Right renal pelvis (tissue), 4 donors: ENCODE measurements around the gene SPEF2. TPM values are rescaled to one million over a fixed set of nuclear protein-coding genes. Genes with fewer than 3 reads are reported as not detected.
"Not testable (repeated sequence)": the region's sequence is repeated elsewhere in the genome, so short reads cannot be mapped to it uniquely, and the experiment has no call there.

ENCODE experiments used
- DNase-seq, 4 donors: peaks; one replicate each; pipeline ENCODE4 v3.0.0-alpha.2; 2013; ENCODE audit warnings: low read depth in 4 of 4, low spot score in 3 of 4, missing footprints in 1 of 4
- polyA plus RNA-seq, 4 donors: library from polyadenylated mRNA; unstranded; fragments of 120-200 nt; gene quantifications; one replicate each; pipeline ENCODE4 v1.2.1, GENCODE V29; 2013; ENCODE audit not compliant: insufficient read length in 4 of 4

Gene SPEF2
- polyA plus RNA-seq, 4 donors = 35.7 to 50.5 (median 47.5) TPM

DNA sequence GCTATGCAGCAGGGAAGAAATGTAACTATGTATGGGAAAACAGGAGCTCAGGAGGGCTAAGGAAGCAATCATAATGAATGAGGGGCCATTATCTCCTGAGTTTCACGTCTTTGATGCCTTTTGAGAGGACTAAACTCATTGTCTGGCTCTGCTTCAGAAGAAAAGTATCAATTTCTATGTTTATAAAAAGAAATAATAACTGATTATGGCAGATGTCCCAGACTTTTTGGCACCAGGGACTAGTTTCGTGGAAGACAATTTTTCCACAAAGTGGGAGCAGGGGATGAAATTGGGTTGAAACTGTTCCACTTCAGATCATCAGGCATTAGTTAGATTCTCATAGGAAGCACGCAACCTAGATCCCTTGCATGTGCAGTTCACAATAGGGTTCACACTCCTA is 230.3 kb downstream of the SPEF2 start:
- DNase-seq = no peak

- no peak for DNase-seq
Observed at GRCh38 chr5:35849860-35850259, 232.2 kb downstream of the SPEF2 start.

- no peak for DNase-seq
Observed at GRCh38 chr5:35850967-35851680, 233.5 kb downstream of the SPEF2 start.

DNA sequence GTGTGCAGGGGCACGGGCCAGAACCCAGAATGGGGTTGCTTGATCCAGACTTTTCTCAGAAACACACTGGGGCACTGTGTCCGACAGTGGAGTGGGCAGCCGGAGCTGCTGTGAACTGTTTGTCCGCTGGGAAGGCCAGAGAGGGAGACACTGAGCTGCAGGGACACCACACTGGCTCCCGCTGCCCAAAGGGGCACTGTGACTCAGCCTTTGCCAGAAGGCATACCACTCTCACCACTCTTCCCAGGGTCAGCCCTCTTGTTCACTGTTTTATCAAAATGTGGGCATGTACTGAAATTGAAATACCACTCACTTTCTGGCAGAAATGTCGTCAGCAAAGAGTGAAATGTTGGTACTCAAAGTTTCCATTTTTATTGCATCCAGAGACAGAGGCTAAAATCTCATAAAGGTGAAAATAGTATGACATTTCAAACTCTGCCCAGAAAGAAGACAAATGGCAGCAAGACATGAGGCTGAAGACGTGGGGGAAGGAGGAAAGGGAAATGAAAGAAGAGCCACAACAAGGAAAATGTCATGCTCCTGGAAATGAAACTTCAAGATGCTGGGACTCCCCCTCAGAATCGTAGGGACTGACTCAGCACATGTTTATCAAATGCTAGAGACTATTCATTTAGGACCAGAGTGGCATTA is 234.5 kb downstream of the SPEF2 start:
- DNase-seq = no peak

GRCh38 chr5:35852773-35853172 is 235.1 kb downstream of the SPEF2 start:
- no peak for DNase-seq

DNA sequence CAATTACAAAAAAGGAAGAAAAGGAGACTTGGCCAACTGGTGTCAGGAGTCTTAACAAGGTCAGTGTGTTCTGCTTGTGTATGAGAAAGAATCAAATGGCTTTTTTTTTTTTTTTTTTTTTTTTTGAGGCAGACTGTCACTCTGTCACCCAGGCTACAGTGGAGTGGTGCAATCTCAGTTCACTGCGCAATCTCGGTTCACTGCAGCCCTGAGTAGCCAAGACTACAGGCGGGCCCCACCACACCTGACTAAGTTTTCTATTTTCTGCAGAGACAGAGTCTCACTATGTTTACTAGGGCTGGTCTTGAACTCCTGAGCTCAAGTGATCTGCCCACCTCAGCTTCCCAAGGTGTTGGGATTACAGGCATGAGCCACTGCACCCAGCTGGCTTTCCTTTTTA is 236.0 kb downstream of the SPEF2 start:
- DNase-seq = no peak

DNA sequence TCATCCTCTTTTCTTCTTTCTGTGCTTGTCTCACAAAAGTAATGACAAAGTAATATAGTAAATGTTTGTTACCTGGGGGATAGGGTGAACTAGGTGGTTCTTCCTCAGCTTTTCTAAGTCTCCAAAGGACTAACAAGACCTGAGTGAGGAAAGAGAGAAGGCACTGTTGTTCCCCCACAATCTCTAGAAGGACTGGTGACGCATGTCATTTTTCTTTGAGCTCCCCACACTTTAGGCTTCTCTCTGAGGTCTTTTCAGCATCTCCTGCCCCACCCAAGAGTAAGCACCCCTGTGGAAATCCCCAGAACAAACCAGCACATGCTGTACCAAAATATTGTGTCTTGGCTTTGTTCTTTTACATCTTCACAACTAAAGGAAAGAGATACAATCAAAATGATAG is 236.6 kb downstream of the SPEF2 start:
- DNase-seq = no peak

GRCh38 chr5:35855187-35855586 is 237.5 kb downstream of the SPEF2 start:
- no peak for DNase-seq

DNA sequence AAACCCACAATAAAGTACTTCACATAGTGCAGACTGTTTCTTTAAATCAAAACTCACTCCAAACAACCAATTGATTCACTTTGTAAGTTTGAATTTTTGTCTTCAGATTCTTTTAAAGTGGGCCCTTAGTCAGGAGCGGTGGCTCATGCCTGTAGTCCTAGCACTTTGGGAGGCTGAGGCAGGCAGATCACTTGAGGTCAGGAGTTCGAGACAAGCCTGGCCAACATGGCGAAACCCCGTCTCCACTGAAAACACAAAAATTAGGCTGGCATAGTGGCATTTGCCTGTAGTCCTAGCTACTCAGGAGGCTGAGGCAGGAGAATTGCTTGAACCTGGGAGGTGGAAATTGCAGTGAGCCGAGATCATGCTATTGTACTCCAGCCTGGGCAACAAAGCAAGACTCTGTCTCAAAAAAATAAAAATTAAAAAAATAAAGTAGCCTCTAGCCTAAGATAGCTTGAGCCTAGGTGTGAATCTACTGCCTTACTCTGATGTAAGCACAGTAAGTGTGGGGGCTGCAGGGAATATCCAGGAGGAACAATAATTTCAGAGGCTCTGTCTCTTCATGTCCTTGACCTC is 238.6 kb downstream of the SPEF2 start:
- DNase-seq = not testable (repeated sequence)

DNA sequence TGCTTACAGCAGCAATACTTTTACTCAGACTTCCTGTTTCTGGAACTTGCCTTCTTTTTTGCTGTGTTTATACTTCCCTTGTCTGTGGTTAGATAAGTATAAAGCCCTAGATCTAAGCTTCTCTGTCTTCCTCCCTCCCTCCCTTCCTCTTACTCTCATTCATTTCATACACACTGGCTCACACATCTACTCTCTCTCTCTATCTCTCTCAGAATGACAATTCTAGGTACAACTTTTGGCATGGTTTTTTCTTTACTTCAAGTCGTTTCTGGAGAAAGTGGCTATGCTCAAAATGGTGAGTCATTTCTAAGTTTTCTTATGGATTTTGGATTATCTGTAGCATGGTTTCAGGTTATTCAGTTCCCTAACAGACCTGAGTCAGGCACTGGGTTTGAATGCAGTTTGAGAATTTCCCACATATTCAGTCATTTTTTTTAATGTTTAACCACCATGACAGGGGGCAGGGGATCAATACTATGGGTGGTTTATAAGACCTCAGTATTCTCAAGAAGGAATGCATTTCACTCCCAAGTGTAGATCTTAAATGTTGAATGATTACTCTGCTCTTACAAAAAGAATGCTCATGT is 239.2 kb downstream of the SPEF2 start, which contains the start of gene IL7R:
Gene IL7R (plus strand): TSS at position 127 of the 587 bp plus-strand sequence. CDS start 87 bp downstream, at position 214.
- no peak for DNase-seq

DNA sequence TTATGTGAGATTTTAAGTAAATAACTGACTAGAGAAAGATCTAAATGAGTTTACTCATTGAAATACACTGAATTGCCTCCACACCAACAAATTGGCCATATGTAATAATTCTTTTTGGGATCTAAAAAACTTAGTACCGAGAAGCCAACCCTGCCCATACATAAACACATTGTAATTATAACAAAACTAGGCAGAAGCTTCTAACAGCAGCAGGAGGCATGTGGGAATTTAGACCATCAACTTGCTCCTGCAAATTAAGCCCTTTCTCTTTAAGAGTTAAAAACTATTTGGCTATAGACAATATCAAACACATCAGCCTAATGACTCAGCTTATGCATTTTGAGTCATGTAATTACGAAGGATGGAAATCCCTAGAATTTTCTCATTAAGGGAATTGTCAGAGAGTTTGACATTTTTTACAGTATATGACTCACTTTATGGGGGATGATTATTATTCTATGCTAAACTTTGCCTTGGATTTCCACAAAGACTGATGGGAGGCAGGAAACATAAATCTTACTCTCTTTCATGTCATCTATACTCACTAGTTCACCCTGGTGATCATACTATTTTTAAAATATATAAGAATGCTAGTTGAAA is 240.0 kb downstream of the SPEF2 start:
- DNase-seq = no peak

DNA sequence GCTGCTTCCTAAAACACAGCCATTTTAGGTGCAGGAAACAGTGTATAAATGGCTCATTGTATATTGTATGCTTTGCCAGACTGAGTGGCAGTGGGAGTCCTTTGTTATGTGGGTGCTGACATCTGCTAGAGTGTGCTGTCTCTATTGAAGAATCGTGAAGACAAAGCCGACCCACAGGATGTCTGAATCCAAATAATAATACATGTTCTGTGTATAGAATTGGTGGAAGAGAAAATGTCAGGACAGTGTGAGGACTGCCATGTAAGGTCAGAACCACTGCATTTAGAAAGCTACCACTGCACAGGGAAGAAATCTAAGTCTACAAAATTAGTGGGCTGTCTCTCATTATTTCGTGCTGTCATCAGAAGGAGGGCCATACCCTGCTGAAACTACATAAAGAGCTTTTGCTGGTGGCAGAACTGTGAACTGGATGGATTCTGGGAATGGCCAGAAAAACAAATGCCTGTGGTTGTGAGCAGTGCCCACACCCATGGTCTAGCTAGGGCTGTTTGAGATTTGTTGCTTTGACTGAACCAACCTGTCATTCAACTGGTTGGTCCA is 241.5 kb downstream of the SPEF2 start:
- DNase-seq = no peak

GRCh38 chr5:35860686-35861085 is 243.0 kb downstream of the SPEF2 start:
- no peak for DNase-seq

GRCh38 chr5:35861718-35862117 is 244.1 kb downstream of the SPEF2 start:
- no peak for DNase-seq

DNA sequence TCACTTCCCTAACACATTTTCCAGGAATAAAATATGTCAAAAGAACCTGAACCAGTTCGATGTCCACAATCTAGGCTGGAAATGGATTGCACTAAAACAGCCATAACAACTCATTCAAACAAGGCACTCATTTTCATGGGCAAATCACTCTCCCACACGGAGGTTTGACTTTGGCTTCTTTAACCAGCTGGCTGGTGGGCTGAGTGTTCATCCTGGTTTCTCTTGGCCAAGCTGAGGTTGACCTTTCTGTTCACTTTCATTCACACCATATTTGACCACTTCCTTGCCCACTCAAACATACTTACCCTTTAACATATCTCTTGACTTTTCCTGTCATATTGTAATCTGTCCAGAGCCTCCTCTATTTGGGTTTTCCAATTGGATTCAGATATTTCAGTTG is 244.5 kb downstream of the SPEF2 start:
- DNase-seq = no peak

DNA sequence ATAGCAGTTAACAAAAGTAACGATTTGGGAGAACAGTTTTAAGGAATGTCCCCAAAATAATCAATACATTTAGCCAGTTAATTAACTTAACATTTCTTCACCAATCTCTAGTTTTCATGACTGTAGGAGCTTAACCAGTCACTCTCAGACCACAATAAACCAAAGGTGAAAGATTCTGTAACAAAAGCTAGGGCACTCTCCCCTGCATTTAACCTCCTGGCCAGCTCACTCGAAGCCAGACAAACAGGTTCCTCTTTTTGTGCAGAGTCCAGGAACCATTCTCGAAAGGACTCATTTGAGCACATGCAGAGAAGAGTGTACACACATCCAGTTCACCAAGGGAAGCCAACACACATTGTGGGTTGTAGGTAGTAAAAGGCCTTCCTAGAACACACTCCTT is 245.5 kb downstream of the SPEF2 start:
- DNase-seq = no peak

Other genes with a start within 250 kb of the SPEF2 start
- gene IL7R, start 239.0 kb downstream of the SPEF2 start, polyA plus RNA-seq = 1 to 10 TPM in 1 of 4 donors, under 1 TPM in 3; 0.69 to 1.3 (median 0.93) TPM